NT2/D1 (cell line): ENCODE results near the gene PPIP5K1.

ENCODE experiments used
- SUZ12 ChIP-seq: IDR thresholded peaks from 2 replicates; pipeline ENCODE4 v1.6.1; 2011; ENCODE audit not compliant: insufficient read length, insufficient read depth; ENCODE audit errors: extremely low read depth
- YY1 ChIP-seq: IDR thresholded peaks from 2 replicates; pipeline ENCODE4 v1.6.1; 2011; ENCODE audit not compliant: insufficient read length, insufficient read depth

DNA sequence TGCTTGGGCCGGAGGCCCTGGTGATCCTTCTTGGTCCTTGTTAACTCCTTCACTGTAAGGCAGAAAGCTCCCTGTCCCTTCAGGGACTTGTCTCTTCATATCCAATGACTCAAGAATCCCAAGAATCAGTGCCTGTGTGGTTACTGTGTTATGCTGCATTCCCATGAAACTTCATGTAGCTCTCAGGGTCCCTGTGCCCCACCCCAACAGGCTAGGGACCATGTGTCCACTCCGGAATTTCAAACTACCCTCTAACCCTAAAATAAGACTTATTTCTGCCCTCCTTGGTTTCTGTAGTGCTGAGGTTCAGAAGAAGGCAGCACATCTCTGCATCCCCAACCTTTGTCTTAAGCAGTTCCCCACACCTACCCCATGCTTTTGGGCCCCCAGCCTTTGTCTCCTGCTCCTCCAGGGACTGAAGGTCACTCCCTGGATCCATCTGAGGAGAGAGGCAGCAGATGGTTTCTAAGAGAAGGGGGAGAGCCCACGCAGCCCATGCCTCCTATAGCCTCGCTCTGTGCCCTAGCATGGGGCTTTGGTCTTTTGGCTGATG, 73.1 kb downstream of the PPIP5K1 start:
- TF ChIP-seq YY1: no peak
- no peak for TF ChIP-seq SUZ12
